Transverse colon (tissue), 4 donors: Measurements from ENCODE around the gene RETN. TPM values are rescaled to one million over a fixed set of nuclear protein-coding genes. Genes with fewer than 3 reads are reported as not detected.

Source experiments
- DNase-seq: peaks from one replicate; pipeline ENCODE4 v3.0.0-alpha.2; 2019
- H3K27ac ChIP-seq, 4 donors: fragments of 200-600 bp; sonication (generic); 2 replicates each; pipeline ENCODE4 v1.5.1; 2016 to 2018; ENCODE audit warnings: inconsistent platforms in 4 of 4
- H3K27me3 ChIP-seq: fragments of 200-600 bp; sonication (generic); 2 replicates; pipeline ENCODE4 v1.5.1; 2017; ENCODE audit warnings: inconsistent platforms
- H3K36me3 ChIP-seq, 4 donors: fragments of 200-600 bp; sonication (generic); 2 replicates each; pipeline ENCODE4 v1.5.1; 2017 to 2019; ENCODE audit warnings: inconsistent platforms in 4 of 4
- H3K4me1 ChIP-seq, 4 donors: fragments of 200-600 bp; sonication (generic); 2 replicates each; pipeline ENCODE4 v1.5.1; 2017 to 2020; ENCODE audit warnings: inconsistent platforms in 4 of 4
- H3K4me3 ChIP-seq, 4 donors: fragments of 200-600 bp; sonication (generic); 1 replicate in 1 of 4; 2 replicates in 3 of 4; pipeline versions ENCODE4 v1.5.1 to v1.6.1; 2017 to 2019; ENCODE audit warnings: inconsistent platforms in 4 of 4
- H3K9me3 ChIP-seq, 2 donors: fragments of 200-600 bp; sonication (generic); 2 replicates each; pipeline ENCODE4 v1.5.1; 2017 to 2019; ENCODE audit warnings: inconsistent platforms in 2 of 2
- CTCF ChIP-seq, 5 experiments: fragments of 200-600 bp in 3 of 5; fragments of 450-650 bp in 2 of 5; sonication (generic) in 3 of 5; IDR thresholded peaks; 1 replicate in 2 of 5; 2 replicates in 3 of 5; pipeline ENCODE4 v1.5.1; 2016 to 2017; ENCODE audit warnings: antibody characterized with exemption in 5 of 5, inconsistent platforms in 3 of 5, mild to moderate bottlenecking in 2 of 5, moderate library complexity in 1 of 5
- EP300 ChIP-seq: sonication (generic); formaldehyde crosslinking; IDR thresholded peaks from one replicate; pipeline ENCODE4 v1.6.1; 2017; ENCODE audit warnings: antibody characterized with exemption, low read depth
- POLR2A ChIP-seq: fragments of 450-650 bp; IDR thresholded peaks from one replicate; pipeline ENCODE4 v1.6.1; 2016; ENCODE audit warnings: antibody characterized with exemption, mild to moderate bottlenecking, moderate library complexity
- POLR2AphosphoS5 ChIP-seq, 3 donors: sonication (generic); formaldehyde crosslinking; IDR thresholded peaks; one replicate each; pipeline ENCODE4 v1.6.1; 2016; ENCODE audit warnings: antibody characterized with exemption in 3 of 3
- WGBS, 2 donors: methylation state at CpG; one replicate each; pipeline ENCODE4 v1.1.5; 2018; ENCODE audit warnings: low coverage in 1 of 2; 5-methylcytosine and 5-hydroxymethylcytosine counted together
- in situ Hi-C, 4 donors: fragments of 200-750 bp; cut with MboI; loops; one replicate each; pipeline versions ENCODE4 v1.15.0 to v1.15.1; 2017; ENCODE audit warnings: low sequenced_read_pairs in 3 of 4, low pct_ligation_motif_present in 1 of 4, low pct_unique_long_range_greater_than_20kb in 1 of 4
- intact Hi-C: fragments of 100-400 bp; cut with DNase I; formaldehyde crosslinking; loops from one replicate; pipeline ENCODE4 v1.15.1; 2023; ENCODE audit warnings: low total_unique reads
- total RNA-seq, 4 donors: library from RNA; depleted of rRNA; stranded (reverse); fragments of >200 nt; gene quantifications; one replicate each; pipeline ENCODE4 v1.1.0, GENCODE V29; 2016

RETN gene
- total RNA-seq, 4 donors from 2014 or later, result not detected

DNA sequence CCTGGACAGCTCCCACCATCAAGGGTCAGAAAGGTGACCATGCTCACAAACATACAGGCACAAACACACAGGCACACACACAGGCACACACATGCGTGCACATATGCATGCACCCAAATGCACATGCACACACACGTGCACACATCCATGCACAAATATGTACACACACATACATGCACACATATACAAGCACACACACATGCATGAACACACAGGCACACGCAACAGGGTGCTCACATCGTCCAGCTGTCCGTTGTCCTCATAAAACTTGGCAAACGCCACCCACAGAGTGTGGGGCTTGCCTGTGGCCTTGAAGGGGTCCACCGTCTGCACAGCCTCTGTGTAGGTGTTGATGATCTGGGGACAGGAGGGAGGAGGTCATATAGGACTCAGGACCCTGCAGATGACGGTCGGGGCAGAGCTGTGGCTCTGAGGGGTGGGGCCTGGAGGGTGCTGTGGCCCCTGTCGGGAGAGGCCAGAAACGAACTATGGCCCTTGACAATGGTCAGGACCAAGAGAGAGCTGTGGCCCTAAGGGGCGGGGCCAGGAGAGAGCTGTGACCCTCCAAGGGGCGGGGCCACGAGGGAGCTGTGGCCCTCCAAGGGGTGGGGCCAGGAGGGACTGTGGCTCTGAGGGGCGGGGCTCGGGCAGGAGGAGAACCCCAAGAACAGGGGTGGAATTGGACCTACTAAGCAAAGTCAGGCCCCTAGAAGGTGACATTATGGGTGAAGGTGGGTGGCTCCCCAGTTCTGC, 45.7 kb upstream of the RETN start:
- 86% methylated on average over 4 to 16 of the region's 16 CpGs for WGBS, 2 donors
- no peak overlapping the region for H3K27ac ChIP-seq
- in situ Hi-C loops, result no loop called here

DNA sequence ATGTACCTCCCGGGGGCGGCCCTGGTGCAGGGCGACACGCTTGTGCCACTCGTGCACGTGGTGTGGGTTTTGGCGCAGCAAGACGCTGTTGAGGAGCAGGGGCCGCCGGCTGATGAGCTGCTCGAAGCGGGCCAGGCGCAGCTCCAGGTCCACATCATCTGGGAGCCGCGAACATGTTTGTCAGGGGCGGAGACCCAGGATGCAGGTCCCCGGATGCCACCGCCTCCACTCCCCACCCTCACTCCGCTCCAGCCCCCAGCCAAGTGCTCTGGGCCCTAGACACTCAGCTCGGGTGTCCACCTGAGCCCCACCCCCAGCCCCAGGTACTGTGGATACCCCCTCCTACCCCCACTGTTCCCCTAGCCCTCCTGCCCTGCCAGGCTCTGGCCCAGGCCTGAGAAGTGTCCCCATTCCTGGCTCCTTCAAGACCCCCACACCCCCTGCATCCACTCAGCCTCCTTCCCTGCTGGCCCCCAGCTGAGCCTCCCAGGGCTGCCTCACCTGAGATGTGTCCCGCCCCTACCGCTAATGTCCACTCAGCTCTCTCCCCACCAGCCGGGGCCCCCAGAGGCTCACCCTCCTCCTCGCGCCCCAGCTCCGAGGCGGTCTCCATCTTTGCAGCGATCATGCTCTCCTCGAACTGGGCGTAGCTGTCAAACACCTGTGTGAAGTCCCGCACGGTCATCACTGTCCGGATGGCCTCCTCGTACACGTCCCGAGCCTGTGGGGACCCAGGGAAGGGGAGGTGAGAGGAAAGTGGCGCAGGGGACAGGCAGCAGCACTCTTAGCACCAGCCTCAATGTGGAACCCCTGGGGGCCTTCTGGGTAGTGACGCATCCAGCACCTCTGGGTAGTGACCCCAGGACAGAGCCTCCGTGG, 44.9 kb upstream of the RETN start:
- peaks cover 0 to 24% (median 0%) of the 10 kb centered on the region in 4 donors for H3K36me3 ChIP-seq

More for the DNA sequence above, 45.7 kb upstream of the RETN start:
- H3K36me3 ChIP-seq, result peaks cover 0 to 24% (median 0%) of the 10 kb centered on the region in 4 donors
- TF ChIP-seq EP300 (no peak), POLR2A (no peak), CTCF (IDR thresholded peaks at IDR 0.05) (no peak)
- intact Hi-C loops, result loop anchor here (10.0 kb wide), 1 partner anchor 1198 kb away; the partner anchor contains the start of gene KHSRP
- no peak for DNase-seq
- no peaks in the 10 kb centered on the region for H3K27me3 ChIP-seq
- no peak overlapping the region for H3K4me3 ChIP-seq
- H3K9me3 ChIP-seq, result no peaks in the 10 kb centered on the region
- peaks cover 9 to 27% (median 21%) of the 10 kb centered on the region in 4 donors for H3K4me1 ChIP-seq

GRCh38 chr19:7624810-7625209, 44.0 kb upstream of the RETN start:
- 92 to 93% methylated on average over 3 to 17 of the region's 17 CpGs for WGBS, 2 donors
- intact Hi-C loops, result loop anchor here (10.0 kb wide), 1 partner anchor 1200 kb away; the partner anchor contains the start of gene KHSRP
- H3K36me3 ChIP-seq, result peaks cover 0 to 24% (median 0%) of the 10 kb centered on the region in 4 donors

More for the DNA sequence above, 44.9 kb upstream of the RETN start:
- intact Hi-C loops (loop anchor here (10.0 kb wide), 1 partner anchor 1199 kb away; the partner anchor contains the start of gene KHSRP), in situ Hi-C loops (no loop called here)
- WGBS, 2 donors, result 92% methylated on average over 28 of the region's 39 CpGs; no CpG with 5 or more reads in 1 of the 2 donors
- TF ChIP-seq POLR2A (no peak), POLR2AphosphoS5 (IDR thresholded peaks at IDR 0.05) (no peak), CTCF (IDR thresholded peaks at IDR 0.05) (no peak), EP300 (no peak)
- Histone ChIP-seq H3K4me3 (no peak overlapping the region), H3K27ac (no peak overlapping the region), H3K9me3 (no peaks in the 10 kb centered on the region), H3K27me3 (no peaks in the 10 kb centered on the region), H3K4me1 (peaks cover 7 to 27% (median 22%) of the 10 kb centered on the region in 4 donors)
- DNase-seq, result no peak

More at GRCh38 chr19:7624810-7625209, 44.0 kb upstream of the RETN start:
- no peak for TF ChIP-seq CTCF (IDR thresholded peaks at IDR 0.05)
- no peak for TF ChIP-seq POLR2A
- no peak for TF ChIP-seq EP300
- TF ChIP-seq POLR2AphosphoS5 (IDR thresholded peaks at IDR 0.05), result no peak
- H3K9me3 ChIP-seq, result no peaks in the 10 kb centered on the region
- H3K4me1 ChIP-seq, result peaks cover 7 to 18% (median 16%) of the 10 kb centered on the region in 4 donors
- no peak for DNase-seq
- no peaks in the 10 kb centered on the region for H3K27me3 ChIP-seq
- H3K27ac ChIP-seq, result no peak overlapping the region
- H3K4me3 ChIP-seq, result no peak overlapping the region
- in situ Hi-C loops, result no loop called here
